NCI-H446 treated with DMSO at 0.1 percent for 48 hours (cell line): Measurements from ENCODE around the gene ADAMTS2.

Source experiments
- DNase-seq: peaks from one replicate; lab custom pipeline; 2025; lab: John Stamatoyannopoulos, UW

ADAMTS2 gene

GRCh38 chr5:179139111-179139935, 205.9 kb downstream of the ADAMTS2 start:
- DNase-seq = no peak

GRCh38 chr5:179138568-179138925, 206.7 kb downstream of the ADAMTS2 start:
- DNase-seq = no peak

GRCh38 chr5:179137643-179138567, 207.4 kb downstream of the ADAMTS2 start:
- DNase-seq = no peak

GRCh38 chr5:179137016-179137642, 208.1 kb downstream of the ADAMTS2 start:
- no peak for DNase-seq

- DNase-seq = no peak
These were observed 209.6 kb downstream of the ADAMTS2 start for GRCh38 chr5:179135441-179136215.

GRCh38 chr5:179135006-179135405, 210.3 kb downstream of the ADAMTS2 start:
- no peak for DNase-seq

GRCh38 chr5:179134511-179134910, 210.8 kb downstream of the ADAMTS2 start:
- DNase-seq = no peak

- DNase-seq = no peak
These were observed 212.5 kb downstream of the ADAMTS2 start for GRCh38 chr5:179132586-179133355.

- no peak for DNase-seq
These were observed 213.2 kb downstream of the ADAMTS2 start for GRCh38 chr5:179131886-179132585.

GRCh38 chr5:179131321-179131835, 213.9 kb downstream of the ADAMTS2 start:
- DNase-seq = no peak

- no peak for DNase-seq
These were observed 215.1 kb downstream of the ADAMTS2 start for GRCh38 chr5:179130101-179130681.

- DNase-seq = no peak
These were observed 215.6 kb downstream of the ADAMTS2 start for GRCh38 chr5:179129607-179130071.

- no peak for DNase-seq
These were observed 216.3 kb downstream of the ADAMTS2 start for GRCh38 chr5:179128976-179129375.

GRCh38 chr5:179128041-179128365, 217.3 kb downstream of the ADAMTS2 start:
- no peak for DNase-seq

- no peak for DNase-seq
These were observed 217.9 kb downstream of the ADAMTS2 start for GRCh38 chr5:179127136-179128040.

GRCh38 chr5:179126506-179126991, 218.7 kb downstream of the ADAMTS2 start:
- no peak for DNase-seq

- no peak for DNase-seq
These were observed 219.3 kb downstream of the ADAMTS2 start for GRCh38 chr5:179125789-179126505.
